Islet of Langerhans (tissue), 1 donor: ENCODE measurements around the gene KLK8.
"Not testable (repeated sequence)": the region's sequence is repeated elsewhere in the genome, so short reads cannot be mapped to it uniquely, and the experiment has no call there.

Experiments
- FAIRE-seq: peaks from one replicate; lab custom pipeline; 2011; peaks lifted over from hg19 to GRCh38; lab: Jason Lieb, UNC

Gene KLK8

GRCh38 chr19:51016798-51017683 lies 15.6 kb upstream of the KLK8 start:
- no peak for FAIRE-seq

DNA sequence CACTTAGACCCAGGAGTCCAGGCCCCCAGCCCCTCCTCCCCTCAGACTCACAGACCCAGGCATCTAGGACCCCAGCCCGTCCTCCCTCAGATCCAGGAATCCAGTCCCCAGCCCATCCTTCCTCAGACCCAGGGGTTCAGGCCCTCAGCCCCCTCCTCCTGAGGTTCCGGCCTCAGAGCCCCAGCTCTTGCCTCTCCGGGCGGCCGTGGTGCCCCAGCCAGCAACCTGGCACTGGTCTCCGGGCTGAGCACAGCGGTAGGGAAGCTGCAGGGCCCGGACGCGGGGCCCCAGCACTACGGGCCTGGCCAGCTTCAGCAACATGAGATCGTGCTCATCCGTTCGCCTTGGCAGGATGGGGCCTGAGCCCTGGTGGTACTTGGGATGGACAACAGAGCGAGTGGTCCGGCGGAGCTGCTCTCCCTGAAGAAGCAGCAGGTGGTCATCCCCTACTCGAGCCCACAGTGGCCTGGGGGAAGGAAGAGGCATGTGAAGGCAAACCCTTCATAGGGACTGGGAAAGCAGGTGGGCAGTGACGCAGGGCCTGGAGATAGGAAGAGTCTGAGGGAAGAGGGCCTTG lies 14.4 kb upstream of the KLK8 start:
- FAIRE-seq: no peak

DNA sequence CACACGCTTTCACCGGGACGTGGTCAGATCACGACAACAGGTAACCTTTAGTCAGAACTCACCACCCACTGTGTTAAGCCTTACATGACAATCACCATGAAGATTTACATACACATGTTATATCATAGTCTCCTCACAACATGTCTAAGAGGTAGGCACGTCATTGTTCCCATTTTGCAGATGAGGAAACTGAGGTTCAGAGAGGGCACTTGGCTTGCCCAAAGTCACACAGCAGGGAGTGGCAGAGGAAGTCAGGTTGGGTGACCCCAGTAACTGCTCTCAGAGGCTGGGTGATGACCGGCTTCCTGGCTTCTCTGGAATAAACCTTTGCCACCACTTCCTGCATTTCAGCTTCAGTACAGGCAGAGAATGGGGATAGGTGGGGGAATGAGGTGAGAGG lies 12.8 kb upstream of the KLK8 start:
- no peak for FAIRE-seq

- FAIRE-seq: no peak
Measured at GRCh38 chr19:51012661-51013190, 11.3 kb upstream of the KLK8 start.

DNA sequence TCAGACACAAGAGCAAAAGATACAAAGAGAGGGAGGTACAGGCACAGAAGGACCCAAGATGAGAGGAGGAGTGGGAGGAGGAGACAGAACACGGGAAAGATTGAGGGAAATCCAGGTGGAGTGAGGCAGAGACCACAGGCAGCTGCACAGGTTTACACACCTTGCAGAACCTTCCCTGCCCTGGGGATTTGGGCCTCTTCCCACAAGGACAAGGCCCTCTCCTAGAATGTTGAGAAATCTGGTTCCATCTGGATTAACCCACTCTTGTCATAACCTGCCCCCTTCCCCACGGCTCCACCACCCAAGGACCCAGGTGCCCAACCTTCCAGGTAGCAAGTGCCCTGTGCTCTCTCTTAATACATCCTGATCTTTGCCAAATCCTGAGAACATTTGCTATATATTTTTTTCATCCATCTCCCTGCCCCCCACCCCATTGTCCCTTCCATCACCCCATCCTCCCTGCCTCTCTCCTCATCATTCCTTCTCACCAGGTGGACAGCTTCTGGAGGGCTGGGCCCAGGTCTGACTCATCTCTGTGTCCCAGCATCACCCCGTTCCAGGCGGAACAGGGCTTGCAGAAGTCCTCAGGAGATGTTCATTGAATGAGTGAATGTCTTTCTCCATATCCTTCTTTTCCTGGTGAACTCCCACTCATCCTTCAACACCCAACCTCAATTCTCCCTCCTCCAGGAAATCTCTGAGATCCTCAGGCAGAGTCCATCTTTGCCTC lies 8.8 kb upstream of the KLK8 start:
- FAIRE-seq: no peak

- no peak for FAIRE-seq
Measured at GRCh38 chr19:51009061-51009891, 7.9 kb upstream of the KLK8 start.

- no peak for FAIRE-seq
Measured at GRCh38 chr19:51007488-51007887, 6.1 kb upstream of the KLK8 start.

GRCh38 chr19:51006406-51006805 lies 5.0 kb upstream of the KLK8 start:
- no peak for FAIRE-seq

GRCh38 chr19:51005248-51005647 lies 3.8 kb upstream of the KLK8 start:
- no peak for FAIRE-seq

- no peak for FAIRE-seq
Measured at GRCh38 chr19:51003316-51003715, 1.9 kb upstream of the KLK8 start.

- FAIRE-seq: no peak
Measured at GRCh38 chr19:51002542-51003311, 1.3 kb upstream of the KLK8 start.

- FAIRE-seq: no peak
Measured at GRCh38 chr19:51002089-51002532, 707 bp upstream of the KLK8 start.

GRCh38 chr19:51000981-51001380 lies 423 bp downstream of the KLK8 start:
- no peak for FAIRE-seq

GRCh38 chr19:51000426-51000825 lies 978 bp downstream of the KLK8 start:
- FAIRE-seq: no peak

DNA sequence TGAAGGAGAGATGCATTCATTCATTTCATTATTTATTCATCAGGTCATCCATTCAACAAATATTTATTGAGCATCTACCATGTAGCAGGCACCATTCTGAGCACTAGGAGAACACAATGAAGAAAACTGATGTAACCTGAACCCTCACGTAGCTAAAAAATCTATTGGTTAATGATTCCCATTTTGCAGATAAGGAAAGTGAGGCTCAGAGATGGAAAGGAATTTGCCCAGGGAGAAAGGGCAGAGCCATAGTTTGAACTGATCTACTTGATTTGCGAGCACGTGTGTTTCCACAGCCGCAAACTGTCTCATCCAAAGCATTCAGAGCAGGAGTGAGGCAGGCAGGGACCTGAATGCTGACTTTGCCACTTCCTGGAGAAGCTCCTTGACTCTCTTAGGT lies 2.7 kb downstream of the KLK8 start:
- no peak for FAIRE-seq

DNA sequence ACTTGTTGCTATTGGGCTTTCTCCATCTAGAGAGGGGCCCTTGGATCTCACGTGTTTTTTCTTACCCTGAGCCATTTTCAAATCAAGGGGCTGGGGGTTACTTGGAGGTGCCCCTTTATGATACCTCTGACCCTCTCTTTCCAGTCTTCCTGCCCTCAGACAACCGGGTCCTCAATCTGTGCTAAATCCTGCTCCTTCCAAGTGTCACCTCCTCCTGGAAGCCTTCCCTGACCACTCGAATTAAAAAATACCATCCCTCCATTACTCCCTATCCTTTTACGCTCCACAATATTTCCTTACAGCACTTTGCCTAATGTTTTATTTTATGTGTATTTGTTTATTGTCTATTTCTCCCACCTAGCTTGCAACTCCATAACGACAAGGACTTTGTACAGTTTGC lies 3.3 kb downstream of the KLK8 start:
- FAIRE-seq: no peak

- no peak for FAIRE-seq
Measured at GRCh38 chr19:50994129-50994528, 7.3 kb downstream of the KLK8 start.

GRCh38 chr19:50992666-50993035 lies 8.8 kb downstream of the KLK8 start:
- FAIRE-seq: no peak

DNA sequence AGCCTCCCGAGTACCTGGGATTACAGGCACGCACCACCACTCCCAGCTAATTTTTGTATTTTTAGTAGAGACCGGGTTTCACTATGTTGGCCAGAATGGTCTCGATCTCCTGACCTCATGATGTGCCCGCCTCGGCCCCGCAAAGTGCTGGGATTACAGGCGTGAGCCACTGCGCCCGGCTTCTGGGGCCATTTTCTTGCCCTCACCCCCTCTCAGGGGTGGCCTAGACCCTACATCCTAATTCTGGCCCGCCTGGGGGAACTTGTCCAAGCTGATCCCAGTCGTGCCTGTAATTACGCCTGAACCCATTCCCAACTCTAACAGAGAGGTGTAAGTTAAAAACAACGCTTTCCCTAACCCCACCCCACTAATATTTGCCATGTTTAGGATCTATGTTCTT lies 17.0 kb downstream of the KLK8 start:
- FAIRE-seq: not testable (repeated sequence)

GRCh38 chr19:50983625-50984292 lies 17.6 kb downstream of the KLK8 start, which contains the start of gene KLK7:
KLK7 (minus strand) TSS chr19:50983917; CDS start chr19:50982399, 1,518 bp downstream.
- FAIRE-seq: no peak

DNA sequence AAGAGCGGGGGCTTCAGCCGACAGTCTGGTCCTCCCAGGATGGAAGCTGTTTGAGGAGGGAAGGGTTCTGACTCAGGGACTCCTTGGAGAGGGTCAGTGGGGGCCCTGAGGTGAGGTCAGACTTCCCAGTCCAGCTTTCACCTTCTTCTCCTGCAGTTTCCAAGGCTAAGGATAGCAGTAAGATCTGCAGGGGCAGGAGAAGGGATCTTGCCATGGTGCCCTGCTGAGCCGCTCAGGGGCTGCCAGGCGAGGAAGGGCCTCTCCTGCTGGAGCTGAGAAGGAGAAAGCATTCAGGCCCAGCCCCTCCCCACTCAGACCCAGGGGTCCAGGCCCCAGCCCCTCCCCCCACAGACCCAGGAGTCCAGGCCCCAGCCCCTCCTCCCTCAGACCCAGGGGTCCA lies 19.2 kb downstream of the KLK8 start:
- FAIRE-seq: no peak
